Measurements from ENCODE around the gene NCAPG2.

DNA sequence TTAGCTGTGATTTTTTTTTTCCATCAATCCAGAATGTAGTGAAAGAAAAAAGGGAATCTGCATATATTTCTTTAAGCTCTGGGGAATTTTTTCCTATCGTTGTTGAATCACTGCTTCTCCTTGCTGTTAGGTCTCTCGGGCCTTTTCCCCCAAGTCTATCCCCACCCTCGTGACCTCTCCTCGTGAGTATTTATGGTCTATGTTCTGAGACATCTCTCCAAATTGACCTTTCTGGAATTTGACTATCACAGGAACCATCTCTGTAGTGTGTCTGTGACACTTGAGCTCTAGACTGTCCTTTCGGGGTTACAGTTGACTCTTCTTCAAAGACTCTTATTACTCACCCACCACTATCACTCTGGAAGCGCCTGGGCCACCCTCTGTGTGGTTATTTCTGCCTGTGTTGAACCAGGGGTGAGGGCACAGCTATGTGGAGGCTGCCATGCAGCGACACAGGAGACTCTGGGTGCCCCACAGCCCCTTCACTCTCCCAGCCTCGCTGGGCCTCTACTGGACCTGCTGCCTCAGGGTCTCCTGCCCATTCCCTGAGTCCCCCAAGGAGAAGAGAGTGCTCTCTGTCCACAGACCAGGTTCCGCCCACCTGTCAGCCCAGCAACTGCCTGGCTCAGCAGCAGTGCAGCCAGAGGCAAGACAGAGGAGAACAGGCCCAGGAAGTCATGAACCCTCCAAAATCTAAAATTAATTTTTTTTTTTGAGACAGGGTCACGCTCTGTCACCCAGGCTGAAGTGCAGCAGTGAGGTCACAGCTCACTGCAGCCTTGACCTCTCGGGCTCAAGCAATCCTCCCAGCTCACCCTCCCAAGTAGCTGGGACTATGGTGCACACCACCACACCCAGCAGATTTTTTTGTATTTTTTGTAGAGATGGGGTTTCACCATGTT lies 71.3 kb downstream of the NCAPG2 start:
- TF ChIP-seq CTCF (IDR thresholded peaks at IDR 0.05; ENCODE audit: poor library complexity, severe bottlenecking) (no peak), EP300 (conservative IDR thresholded peaks at IDR 0.05; ENCODE audit: poor library complexity, severe bottlenecking) (no peak), EZH2 (IDR thresholded peaks at IDR 0.05; ENCODE audit: borderline replicate concordance, insufficient read depth, low read length, poor library complexity, severe bottlenecking) (no peak), TAF1 (IDR thresholded peaks at IDR 0.05; ENCODE audit: low read depth) (no peak), MXI1 (conservative IDR thresholded peaks at IDR 0.05; ENCODE audit: poor library complexity, severe bottlenecking) (no peak)
- TF ChIP-seq, protein P1, sequence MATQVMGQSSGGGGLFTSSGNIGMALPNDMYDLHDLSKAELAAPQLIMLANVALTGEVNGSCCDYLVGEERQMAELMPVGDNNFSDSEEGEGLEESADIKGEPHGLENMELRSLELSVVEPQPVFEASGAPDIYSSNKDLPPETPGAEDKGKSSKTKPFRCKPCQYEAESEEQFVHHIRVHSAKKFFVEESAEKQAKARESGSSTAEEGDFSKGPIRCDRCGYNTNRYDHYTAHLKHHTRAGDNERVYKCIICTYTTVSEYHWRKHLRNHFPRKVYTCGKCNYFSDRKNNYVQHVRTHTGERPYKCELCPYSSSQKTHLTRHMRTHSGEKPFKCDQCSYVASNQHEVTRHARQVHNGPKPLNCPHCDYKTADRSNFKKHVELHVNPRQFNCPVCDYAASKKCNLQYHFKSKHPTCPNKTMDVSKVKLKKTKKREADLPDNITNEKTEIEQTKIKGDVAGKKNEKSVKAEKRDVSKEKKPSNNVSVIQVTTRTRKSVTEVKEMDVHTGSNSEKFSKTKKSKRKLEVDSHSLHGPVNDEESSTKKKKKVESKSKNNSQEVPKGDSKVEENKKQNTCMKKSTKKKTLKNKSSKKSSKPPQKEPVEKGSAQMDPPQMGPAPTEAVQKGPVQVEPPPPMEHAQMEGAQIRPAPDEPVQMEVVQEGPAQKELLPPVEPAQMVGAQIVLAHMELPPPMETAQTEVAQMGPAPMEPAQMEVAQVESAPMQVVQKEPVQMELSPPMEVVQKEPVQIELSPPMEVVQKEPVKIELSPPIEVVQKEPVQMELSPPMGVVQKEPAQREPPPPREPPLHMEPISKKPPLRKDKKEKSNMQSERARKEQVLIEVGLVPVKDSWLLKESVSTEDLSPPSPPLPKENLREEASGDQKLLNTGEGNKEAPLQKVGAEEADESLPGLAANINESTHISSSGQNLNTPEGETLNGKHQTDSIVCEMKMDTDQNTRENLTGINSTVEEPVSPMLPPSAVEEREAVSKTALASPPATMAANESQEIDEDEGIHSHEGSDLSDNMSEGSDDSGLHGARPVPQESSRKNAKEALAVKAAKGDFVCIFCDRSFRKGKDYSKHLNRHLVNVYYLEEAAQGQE (IDR thresholded peaks at IDR 0.05; ENCODE audit: borderline replicate concordance) = no peak
